ENCODE measurements around the gene ZPR1. TPM values are rescaled to one million over a fixed set of nuclear protein-coding genes. Genes with fewer than 3 reads are reported as not detected.
A peak's percentile ranks its signal among the peaks of the same experiment; 100 is the strongest.

ZPR1 gene
- total and polyA plus RNA-seq, 2 donors (not counting 1 experiment from before 2014, with no cell fraction given), result 17.9 to 63.1 TPM

DNA sequence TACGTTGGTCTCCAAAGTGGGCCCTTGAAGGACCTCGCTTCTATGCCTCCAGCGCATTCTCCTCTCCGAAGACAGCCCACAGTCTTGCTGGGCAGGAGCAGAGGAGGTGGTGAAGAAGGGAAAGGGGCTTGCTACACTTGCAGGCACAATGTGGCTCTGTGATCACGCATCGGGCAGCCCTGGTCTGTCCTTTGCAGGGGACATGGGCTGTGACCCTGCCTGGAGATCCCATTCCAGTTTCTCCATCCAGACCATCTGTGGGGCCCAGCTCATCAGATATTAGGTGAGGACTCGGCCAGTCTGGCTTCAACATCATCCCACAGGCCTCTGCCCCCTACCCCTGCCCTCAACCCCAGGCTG is 48.8 kb upstream of the ZPR1 start:
- no peak for ATAC-seq (ENCODE audit: low read depth)
- Histone ChIP-seq H4K20me1 (ENCODE audit: control insufficient read depth, insufficient read depth, low read length, poor library complexity, severe bottlenecking) (no peaks in the 10 kb centered on the region), H3K9ac (ENCODE audit: low read length) (no peak overlapping the region), H3K36me3 (replicated peaks in 1 of 2; ENCODE audit: control extremely low read depth in 1 of 2, control insufficient read depth in 1 of 2, extremely low read depth in 1 of 2, insufficient read depth in 2 of 2, low read length in 1 of 2) (no peaks in the 10 kb centered on the region), H2AFZ (ENCODE audit: insufficient read depth, low read depth, low read length, poor library complexity, severe bottlenecking) (no peak overlapping the region), H3K4me1 (ENCODE audit: control insufficient read depth in 2 of 2, insufficient read depth in 2 of 2, low read length in 2 of 2) (peaks cover 7 to 14% of the 10 kb centered on the region in 2 donors), H3K9me3 (ENCODE audit: control extremely low read depth in 1 of 3, control insufficient read depth in 2 of 3, insufficient read depth in 1 of 3, low read length in 2 of 3) (no peaks in the 10 kb centered on the region), H3K4me3 (ENCODE audit: control extremely low read depth in 1 of 5, extremely low read depth in 1 of 5, insufficient read depth in 1 of 5, low read depth in 2 of 5, low read length in 4 of 5) (no peak overlapping the region), H3K4me2 (replicated peaks; ENCODE audit: low read depth, low read length, poor library complexity, severe bottlenecking) (no peak overlapping the region), H3K79me2 (ENCODE audit: control insufficient read depth, insufficient read depth, low read length) (no peaks in the 10 kb centered on the region), H3K27ac (ENCODE audit: low read length in 2 of 2) (no peak overlapping the region), H3K27me3 (replicated peaks in 1 of 4; ENCODE audit: control extremely low read depth in 1 of 4, control insufficient read depth in 3 of 4, insufficient read depth in 4 of 4, low read length in 3 of 4) (peaks cover 0 to 4% (median 0%) of the 10 kb centered on the region in 4 experiments)
- no peak for TF ChIP-seq EZH2 (IDR thresholded peaks at IDR 0.05; ENCODE audit: borderline replicate concordance, insufficient read depth, low read depth, low read length, poor library complexity, severe bottlenecking)
- TF ChIP-seq, protein P1, sequence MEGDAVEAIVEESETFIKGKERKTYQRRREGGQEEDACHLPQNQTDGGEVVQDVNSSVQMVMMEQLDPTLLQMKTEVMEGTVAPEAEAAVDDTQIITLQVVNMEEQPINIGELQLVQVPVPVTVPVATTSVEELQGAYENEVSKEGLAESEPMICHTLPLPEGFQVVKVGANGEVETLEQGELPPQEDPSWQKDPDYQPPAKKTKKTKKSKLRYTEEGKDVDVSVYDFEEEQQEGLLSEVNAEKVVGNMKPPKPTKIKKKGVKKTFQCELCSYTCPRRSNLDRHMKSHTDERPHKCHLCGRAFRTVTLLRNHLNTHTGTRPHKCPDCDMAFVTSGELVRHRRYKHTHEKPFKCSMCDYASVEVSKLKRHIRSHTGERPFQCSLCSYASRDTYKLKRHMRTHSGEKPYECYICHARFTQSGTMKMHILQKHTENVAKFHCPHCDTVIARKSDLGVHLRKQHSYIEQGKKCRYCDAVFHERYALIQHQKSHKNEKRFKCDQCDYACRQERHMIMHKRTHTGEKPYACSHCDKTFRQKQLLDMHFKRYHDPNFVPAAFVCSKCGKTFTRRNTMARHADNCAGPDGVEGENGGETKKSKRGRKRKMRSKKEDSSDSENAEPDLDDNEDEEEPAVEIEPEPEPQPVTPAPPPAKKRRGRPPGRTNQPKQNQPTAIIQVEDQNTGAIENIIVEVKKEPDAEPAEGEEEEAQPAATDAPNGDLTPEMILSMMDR (IDR thresholded peaks at IDR 0.05), result no peak
- H3K27me3 Mint-ChIP-seq, result peaks cover 4% of the 10 kb centered on the region
- H3K9me3 Mint-ChIP-seq (ENCODE audit: insufficient read depth), result no peaks in the 10 kb centered on the region
- POLR2A ChIA-PET, result interaction anchor here (0.5 kb wide), 1 partner anchor 53 kb away, joined by 3 read pairs; no protein-coding TSS in a partner anchor
- 97% methylated on average over 7 of the region's 7 CpGs for WGBS (ENCODE audit: insufficient coverage)
- H3K27ac Mint-ChIP-seq, result no peak overlapping the region
- peaks cover 16% of the 10 kb centered on the region for H3K4me1 Mint-ChIP-seq
- CTCF ChIA-PET, result interaction anchor here (1.0 to 3.1 kb wide), 12 partner anchors 17 to 465 kb away, joined by 3 to 45 read pairs (median 6); partner anchors contain the start of genes APOA5 and ZPR1
- DNase-seq, result no peak
- intact Hi-C loops (cut with micrococcal nuclease), result loop anchor here (1.0 kb wide), 1 partner anchor 45 kb away; the partner anchor contains the start of gene APOA5
- peak overlapping the region; percentile 16 for H3K4me3 Mint-ChIP-seq
